Measurements from ENCODE around the gene CDH4.

Gene CDH4

GRCh38 chr20:61895686-61896057 lies 643.6 kb downstream of the CDH4 start:
- DNase-seq, result no peak

- peak in 1 of 4 experiments; percentile 3 for DNase-seq
Measured at GRCh38 chr20:61896058-61896961, 644.2 kb downstream of the CDH4 start.

GRCh38 chr20:61897401-61898295 lies 645.6 kb downstream of the CDH4 start:
- no peak for DNase-seq

DNA sequence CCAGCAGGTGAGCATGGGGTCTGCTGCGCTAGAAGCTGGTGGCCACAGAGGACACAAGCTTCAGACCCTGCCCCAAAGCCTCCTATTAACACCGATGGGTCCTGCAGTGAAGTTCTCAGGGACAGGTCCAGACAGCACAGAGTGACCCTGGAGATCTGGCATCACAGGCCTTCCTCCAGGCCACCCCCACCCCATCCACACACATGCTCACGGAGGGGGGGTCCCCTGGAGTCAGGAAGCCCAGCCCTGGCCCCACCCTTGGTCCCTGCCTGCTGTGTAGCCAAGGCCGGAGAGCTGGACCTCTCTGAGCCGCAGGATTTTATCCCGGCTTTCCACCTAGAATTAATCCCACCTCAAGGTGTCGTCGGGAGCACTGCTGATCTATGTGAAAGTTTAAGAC lies 646.3 kb downstream of the CDH4 start:
- no peak for DNase-seq

DNA sequence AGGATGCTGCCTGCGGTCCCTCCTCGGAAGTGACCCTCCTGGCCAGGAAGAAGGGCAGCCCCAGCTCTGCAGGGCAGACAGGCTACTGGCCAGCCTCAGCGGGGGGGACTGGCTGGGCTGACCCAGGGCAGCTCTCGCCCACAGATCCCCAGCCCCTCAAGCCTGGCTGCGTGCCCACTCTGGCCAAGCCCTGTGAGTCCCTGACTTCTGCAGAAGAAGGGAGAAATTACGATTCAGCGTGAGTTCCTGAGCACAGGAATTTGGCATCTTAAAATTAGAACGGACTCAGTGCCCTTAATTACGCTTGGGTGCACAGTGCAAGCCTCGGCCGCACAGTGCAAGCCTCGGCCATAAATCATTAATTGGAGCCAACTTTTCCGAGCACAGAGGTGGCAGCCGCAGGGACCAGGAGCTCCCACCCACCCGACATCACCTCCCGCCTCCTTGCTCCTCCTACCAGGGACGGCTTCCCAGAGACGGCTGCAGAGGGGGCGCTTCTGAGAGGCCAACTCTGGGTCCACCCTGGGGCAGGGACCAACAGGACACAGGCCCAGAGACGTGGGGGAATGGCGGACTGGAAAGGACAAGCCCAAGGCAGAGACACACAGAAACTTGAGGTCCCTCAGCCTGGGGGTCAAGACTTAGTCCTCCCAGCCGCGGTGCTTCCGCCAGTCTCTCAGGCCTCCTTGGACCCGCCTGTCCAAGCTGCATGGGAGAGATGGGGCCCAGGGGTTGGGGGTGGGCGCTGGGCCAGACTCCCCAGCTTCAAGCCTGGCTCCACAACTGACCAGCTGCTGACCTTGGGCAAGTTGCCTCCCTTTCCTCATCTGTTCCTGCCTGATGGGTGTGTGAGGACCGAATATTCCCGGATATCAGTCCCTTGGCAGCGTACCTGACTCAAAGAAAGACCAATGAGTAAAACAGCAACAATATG lies 648.2 kb downstream of the CDH4 start:
- DNase-seq, result no peak

GRCh38 chr20:61900945-61901293 lies 648.9 kb downstream of the CDH4 start:
- DNase-seq, result no peak

- no peak for DNase-seq
Measured at GRCh38 chr20:61901392-61902220, 649.5 kb downstream of the CDH4 start.

- no peak for DNase-seq
Measured at GRCh38 chr20:61902221-61902869, 650.3 kb downstream of the CDH4 start.

DNA sequence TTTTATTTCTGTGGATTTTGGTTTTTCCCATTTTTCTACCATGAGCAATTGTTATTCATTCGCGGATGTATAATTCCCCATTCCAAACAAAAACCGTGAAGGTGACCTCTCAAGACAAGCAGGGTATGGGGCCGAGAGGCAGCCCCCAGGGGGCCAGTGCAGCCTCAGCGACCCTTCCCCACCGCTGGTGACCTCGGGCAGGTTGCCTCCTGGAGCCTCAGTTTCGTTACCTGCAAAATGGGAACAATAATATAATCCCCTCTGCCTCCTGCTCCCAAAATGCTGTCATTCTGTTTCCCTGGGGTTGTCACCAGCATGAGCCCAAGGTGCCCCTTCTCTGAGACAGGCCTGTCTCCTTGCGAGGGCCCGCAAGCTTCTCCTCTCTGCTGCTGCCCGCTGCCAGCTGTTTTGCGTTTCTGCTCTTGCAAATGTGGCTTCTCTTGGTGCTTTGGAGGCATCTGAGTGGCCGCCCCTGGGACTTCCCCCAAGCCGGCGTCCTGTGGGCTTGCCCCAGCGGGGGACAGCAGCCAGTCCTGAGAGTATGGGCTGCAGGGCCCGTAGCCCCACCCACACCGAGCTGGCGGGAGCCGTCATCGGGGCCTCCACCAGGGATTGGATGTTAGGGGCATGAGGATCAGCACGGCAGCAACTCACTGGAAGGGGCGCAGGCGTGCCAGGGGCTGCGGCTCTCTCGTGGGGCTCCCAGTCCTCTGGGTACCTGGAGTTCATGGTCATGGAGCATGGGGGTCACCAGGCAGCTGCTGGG lies 651.7 kb downstream of the CDH4 start:
- DNase-seq, result no peak

- no peak for DNase-seq
Measured at GRCh38 chr20:61904456-61904855, 652.4 kb downstream of the CDH4 start.

DNA sequence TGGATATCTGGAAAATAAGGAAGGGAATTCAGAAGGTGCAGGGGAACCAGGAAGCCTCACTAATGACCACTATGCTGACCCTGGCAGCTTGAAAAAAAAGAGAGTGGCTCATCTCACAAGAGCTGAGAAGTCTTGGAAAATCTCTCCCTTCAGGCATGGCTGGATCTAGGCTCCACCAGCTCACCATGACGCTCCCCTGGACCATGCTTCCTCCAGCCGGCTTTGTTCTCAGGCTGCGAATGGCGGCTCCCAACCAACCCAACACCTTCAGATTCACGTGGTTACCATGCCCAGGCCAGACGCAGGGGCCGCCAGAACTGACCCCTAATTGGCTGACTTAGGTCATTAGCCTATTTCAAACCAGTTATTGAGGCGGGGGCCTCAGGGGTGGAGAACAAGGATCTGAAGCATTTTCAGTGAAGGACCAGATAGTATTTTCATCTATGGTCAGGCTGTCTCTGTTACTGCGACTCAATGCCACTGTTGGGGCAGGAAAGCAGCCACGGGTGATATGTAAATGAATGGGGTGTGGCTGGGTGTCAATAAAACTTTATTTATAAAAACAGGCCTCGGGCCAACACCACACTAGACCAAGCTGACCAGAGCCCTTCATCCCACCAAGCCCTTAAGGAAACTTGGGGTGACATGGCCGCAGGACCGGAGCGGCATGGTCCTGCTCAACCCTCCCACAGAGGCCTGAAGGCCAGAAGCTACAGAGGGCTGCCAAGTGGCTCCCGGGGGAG lies 653.9 kb downstream of the CDH4 start:
- no peak for DNase-seq

DNA sequence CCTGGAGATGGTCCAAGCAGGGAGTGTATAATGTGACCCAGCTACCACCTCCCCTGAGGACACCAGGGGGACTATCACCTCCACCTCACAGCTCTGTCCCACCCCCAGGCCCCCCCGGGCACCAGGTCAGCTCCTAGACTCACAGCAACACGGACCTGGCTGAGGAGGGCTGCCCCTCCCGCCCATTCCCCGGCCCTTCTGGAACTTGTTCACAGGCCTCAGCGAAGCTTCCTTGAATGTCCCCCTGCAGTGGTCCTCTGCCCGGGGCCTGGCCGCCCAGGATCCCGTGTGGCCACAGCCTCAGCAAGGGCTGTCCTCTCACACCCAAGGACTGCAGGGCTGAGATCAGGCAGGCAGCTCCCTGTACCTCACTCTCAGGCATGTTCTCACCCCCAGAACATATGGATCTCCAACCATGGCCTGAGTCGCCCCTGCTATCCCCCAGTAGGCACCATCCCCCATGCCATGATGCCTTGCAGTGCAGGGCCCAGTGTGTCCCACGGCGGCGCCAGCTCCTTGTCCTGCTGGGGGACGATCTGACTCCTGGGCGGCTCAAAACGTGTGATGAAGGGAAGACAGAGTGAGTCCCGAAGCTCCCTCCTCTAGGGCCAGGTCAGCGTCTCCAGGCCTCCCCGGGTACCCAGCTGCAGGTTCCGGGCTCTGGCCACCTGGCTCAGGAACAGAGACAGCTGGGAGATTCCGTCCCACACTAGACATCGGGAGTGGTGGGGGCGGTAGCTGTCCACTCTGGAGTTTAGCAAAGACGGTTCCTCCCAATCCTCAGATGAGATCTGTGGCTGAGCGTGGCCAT lies 655.2 kb downstream of the CDH4 start:
- DNase-seq, result no peak

- DNase-seq, result no peak
Measured at GRCh38 chr20:61908057-61909026, 656.3 kb downstream of the CDH4 start.

- no peak for DNase-seq
Measured at GRCh38 chr20:61909028-61909427, 657.0 kb downstream of the CDH4 start.

DNA sequence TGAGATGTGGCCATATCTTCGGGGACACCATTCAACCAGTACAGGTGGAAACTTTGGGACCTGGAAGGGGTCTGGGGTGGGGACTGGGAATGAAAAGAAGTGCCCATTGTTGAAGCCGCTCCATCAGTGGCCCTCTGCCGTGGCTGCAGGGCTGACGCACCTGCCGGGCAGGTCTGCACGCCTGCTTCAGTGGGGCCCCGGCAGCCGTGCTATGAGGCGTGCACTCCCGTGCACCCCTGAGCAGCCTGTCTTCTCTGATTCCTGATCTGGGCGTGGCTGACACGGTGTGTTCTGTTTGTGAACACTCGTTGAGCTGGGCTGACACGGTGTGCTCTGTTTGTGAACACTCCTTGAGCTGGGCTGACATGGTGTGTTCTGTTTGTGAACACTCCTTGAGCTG lies 657.8 kb downstream of the CDH4 start:
- no peak for DNase-seq

DNA sequence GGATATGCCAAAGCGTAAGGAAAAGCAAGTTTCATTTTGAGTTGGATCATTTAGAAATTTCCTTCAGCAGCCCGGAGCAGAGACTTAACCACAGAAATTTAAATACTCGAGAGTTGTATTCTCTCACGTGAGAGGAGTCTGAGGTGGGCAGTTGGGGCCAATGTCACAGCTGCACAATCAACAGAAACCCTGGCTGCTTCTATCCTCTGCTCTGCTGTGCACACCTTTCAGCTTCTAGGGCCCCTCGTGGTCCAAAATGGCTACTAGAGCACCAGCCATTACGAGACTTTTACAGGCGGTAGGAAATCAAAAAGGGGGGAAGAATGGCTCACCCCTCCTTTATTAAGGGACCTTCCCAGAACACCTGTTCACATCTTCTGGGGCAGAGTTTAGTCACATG lies 659.8 kb downstream of the CDH4 start:
- no peak for DNase-seq

GRCh38 chr20:61912665-61913422 lies 660.8 kb downstream of the CDH4 start:
- DNase-seq, result no peak
